ENCODE results near the gene ASTN2. TPM values are rescaled to one million over a fixed set of nuclear protein-coding genes. Genes with fewer than 3 reads are reported as not detected.

ASTN2 gene
- total and polyA plus RNA-seq, 9 of the 15 experiments (the other 6 are each of a cell fraction or from before 2014, with no cell fraction given) = 0.56 to 3.5 (median 1.9) TPM

DNA sequence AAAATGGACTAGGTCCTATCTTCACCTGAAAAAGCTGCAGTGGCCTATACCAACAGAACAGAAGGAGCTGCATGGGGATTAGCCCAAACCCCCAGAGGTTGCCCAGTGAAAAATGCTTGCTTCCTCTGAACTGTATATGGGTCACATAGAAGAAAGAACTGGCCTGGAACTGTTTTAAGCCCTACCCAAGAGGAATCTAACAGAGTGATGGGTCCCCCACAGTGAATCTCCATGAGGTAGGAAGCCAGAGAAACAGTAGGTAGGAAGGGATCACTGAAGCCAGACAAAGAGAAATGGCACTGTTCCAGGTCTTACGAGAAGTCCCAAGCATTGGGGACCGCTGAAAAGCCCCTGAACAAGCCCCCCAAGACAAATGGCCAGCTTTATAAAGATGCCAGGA is 756.6 kb downstream of the ASTN2 start:
- DNase-seq (ENCODE audit: extremely low read depth in 1 of 4, low spot score in 3 of 4) (no peak), FAIRE-seq (no peak), ATAC-seq (no peak)
- H3K27ac ChIP-seq (ENCODE audit: extremely low read depth, low read depth, low read length) = no peak overlapping the region
- no peak overlapping the region for H3K4me2 ChIP-seq (ENCODE audit: insufficient read depth, low read length)
- no peak overlapping the region for H3K4me3 ChIP-seq
- no peaks in the 10 kb centered on the region for H3K4me1 ChIP-seq (replicated peaks in 1 of 2; ENCODE audit: control insufficient read depth in 2 of 2, insufficient read depth in 2 of 2, low read length in 2 of 2)
- WGBS (ENCODE audit: insufficient coverage, low coverage, missing lambda C conversion rate) = 3% methylated on average over 2 of the region's 2 CpGs
- TF ChIP-seq MYBL2 (IDR thresholded peaks at IDR 0.05; ENCODE audit: low read depth) = no peak
- no peak for TF ChIP-seq MYBL2 (CRISPR knock-in tag; IDR thresholded peaks at IDR 0.05; ENCODE audit: borderline replicate concordance)
- TF ChIP-seq TCF3 (CRISPR knock-in tag; IDR thresholded peaks at IDR 0.05) = no peak
- TF ChIP-seq RBM15 (IDR thresholded peaks at IDR 0.05; ENCODE audit: insufficient read depth, low read length) = no peak
- TF ChIP-seq NR2F6 (CRISPR knock-in tag; IDR thresholded peaks at IDR 0.05) = no peak
- TF ChIP-seq FOXJ2 (tag; IDR thresholded peaks at IDR 0.05) = no peak
- TF ChIP-seq, protein P1, sequence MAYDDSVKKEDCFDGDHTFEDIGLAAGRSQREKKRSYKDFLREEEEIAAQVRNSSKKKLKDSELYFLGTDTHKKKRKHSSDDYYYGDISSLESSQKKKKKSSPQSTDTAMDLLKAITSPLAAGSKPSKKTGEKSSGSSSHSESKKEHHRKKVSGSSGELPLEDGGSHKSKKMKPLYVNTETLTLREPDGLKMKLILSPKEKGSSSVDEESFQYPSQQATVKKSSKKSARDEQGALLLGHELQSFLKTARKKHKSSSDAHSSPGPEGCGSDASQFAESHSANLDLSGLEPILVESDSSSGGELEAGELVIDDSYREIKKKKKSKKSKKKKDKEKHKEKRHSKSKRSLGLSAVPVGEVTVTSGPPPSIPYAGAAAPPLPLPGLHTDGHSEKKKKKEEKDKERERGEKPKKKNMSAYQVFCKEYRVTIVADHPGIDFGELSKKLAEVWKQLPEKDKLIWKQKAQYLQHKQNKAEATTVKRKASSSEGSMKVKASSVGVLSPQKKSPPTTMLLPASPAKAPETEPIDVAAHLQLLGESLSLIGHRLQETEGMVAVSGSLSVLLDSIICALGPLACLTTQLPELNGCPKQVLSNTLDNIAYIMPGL (CRISPR knock-in tag; IDR thresholded peaks at IDR 0.05) = no peak
- ChIA-PET POLR2A (no interaction called here), CTCF (ENCODE audit: low intra/inter-chr PET ratio) (no interaction called here)
- no peaks in the 10 kb centered on the region for H3K9me3 ChIP-seq (replicated peaks; ENCODE audit: control insufficient read depth, insufficient read depth, low read depth, low read length)
- no TSS peak for BruUV-seq (replicated peaks)
- H3K36me3 ChIP-seq (ENCODE audit: control insufficient read depth, insufficient read depth, low read length) = no peaks in the 10 kb centered on the region
- no peaks in the 10 kb centered on the region for H3K27me3 ChIP-seq (ENCODE audit: control insufficient read depth in 2 of 2, insufficient read depth in 2 of 2, low read length in 2 of 2)
- no peaks in the 10 kb centered on the region for H3K9me1 ChIP-seq (ENCODE audit: control insufficient read depth, insufficient read depth, low read length)
- no peaks in the 10 kb centered on the region for H3K79me2 ChIP-seq (ENCODE audit: control insufficient read depth, insufficient read depth, low read length)
- H3K9ac ChIP-seq (ENCODE audit: insufficient read depth in 1 of 2, low read depth in 2 of 2, low read length in 2 of 2) = no peak overlapping the region
- H2AFZ ChIP-seq (ENCODE audit: low read depth, low read length) = no peak overlapping the region
- H4K20me1 ChIP-seq (replicated peaks; ENCODE audit: control insufficient read depth, insufficient read depth, low read length) = no peaks in the 10 kb centered on the region
- in situ Hi-C loops (cut with MboI) = no loop called here
- intact Hi-C loops (cut with micrococcal nuclease) = no loop called here

Measured in K562 (cell line).